Hepatocyte (in vitro differentiated cells): ENCODE measurements around the gene CCDC117.

Experiments used
- CTCF ChIP-seq: fragments of 200-600 bp; sonication (generic); IDR thresholded peaks from 2 replicates; pipeline ENCODE4 v1.5.1; 2016; ENCODE audit warnings: antibody characterized with exemption, mild to moderate bottlenecking; ENCODE audit not compliant: poor library complexity
- EZH2 ChIP-seq: fragments of 200-600 bp; sonication (generic); IDR thresholded peaks from 2 replicates; pipeline ENCODE4 v1.6.1; 2016; ENCODE audit warnings: antibody characterized with exemption, mild to moderate bottlenecking, borderline replicate concordance
- EZH2phosphoT487 ChIP-seq: fragments of 200-600 bp; sonication (generic); IDR thresholded peaks from one replicate; pipeline ENCODE4 v1.6.1; 2018; ENCODE audit warnings: antibody characterized with exemption, mild to moderate bottlenecking, low read depth, moderate library complexity; ENCODE audit not compliant: unreplicated experiment, severe bottlenecking

- TF ChIP-seq CTCF (no peak), EZH2phosphoT487 (no peak), EZH2 (no peak)
Observed at GRCh38 chr22:28795071-28795693, 22.7 kb downstream of the CCDC117 start.
